22Rv1 (cell line): ENCODE measurements around the gene UPK2.
"Not testable (repeated sequence)": the region's sequence is repeated elsewhere in the genome, so short reads cannot be mapped to it uniquely, and the experiment has no call there.

Experiments used
- H3K27ac ChIP-seq: fragments of 450-650 bp; 2 replicates; pipeline ENCODE4 v1.5.1; 2017
- CTCF ChIP-seq: fragments of 450-650 bp; IDR thresholded peaks from 2 replicates; pipeline ENCODE4 v1.5.1; 2017; ENCODE audit warnings: mild to moderate bottlenecking
- ZFX ChIP-seq: fragments of 450-650 bp; IDR thresholded peaks from 2 replicates; pipeline ENCODE4 v1.6.1; 2017; ENCODE audit warnings: antibody characterized with exemption, borderline replicate concordance

Gene UPK2

DNA sequence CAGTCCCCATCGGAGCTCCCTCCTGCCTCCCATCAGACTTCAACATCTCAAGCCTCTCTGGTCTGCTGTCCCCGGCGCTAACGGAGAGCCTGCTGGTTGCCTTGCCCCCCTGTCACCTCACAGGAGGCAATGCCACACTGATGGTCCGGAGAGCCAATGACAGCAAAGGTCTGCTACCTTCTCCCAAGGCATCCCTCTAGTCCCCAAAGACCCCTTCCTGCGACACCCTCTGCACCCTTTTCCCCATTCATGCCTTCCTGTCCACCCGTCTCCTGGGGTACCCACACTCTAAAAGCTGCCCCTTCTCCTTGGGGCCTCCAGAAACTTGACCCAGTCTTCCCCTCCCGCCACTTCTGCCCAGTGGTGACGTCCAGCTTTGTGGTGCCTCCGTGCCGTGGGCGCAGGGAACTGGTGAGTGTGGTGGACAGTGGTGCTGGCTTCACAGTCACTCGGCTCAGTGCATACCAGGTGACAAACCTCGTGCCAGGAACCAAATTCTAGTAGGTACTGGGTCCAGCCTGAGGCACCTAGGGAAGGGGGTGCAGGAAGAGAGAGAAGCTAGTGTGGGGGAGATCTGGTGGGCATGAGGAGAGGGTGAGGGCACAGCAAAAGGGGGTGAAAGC is 860 bp downstream of the UPK2 start:
- peak; percentile 43 for TF ChIP-seq CTCF
- TF ChIP-seq ZFX = no peak
- no peak overlapping the region for H3K27ac ChIP-seq

- no peak for TF ChIP-seq ZFX
- TF ChIP-seq CTCF = no peak
- H3K27ac ChIP-seq = no peak overlapping the region
Observed at GRCh38 chr11:118957549-118957948, 1.5 kb downstream of the UPK2 start.

- H3K27ac ChIP-seq = no peak overlapping the region
- TF ChIP-seq ZFX = no peak
- no peak for TF ChIP-seq CTCF
Observed at GRCh38 chr11:118957968-118958367, 1.9 kb downstream of the UPK2 start.

GRCh38 chr11:118958577-118958976 is 2.5 kb downstream of the UPK2 start:
- TF ChIP-seq ZFX (no peak), CTCF (no peak)
- no peak overlapping the region for H3K27ac ChIP-seq

DNA sequence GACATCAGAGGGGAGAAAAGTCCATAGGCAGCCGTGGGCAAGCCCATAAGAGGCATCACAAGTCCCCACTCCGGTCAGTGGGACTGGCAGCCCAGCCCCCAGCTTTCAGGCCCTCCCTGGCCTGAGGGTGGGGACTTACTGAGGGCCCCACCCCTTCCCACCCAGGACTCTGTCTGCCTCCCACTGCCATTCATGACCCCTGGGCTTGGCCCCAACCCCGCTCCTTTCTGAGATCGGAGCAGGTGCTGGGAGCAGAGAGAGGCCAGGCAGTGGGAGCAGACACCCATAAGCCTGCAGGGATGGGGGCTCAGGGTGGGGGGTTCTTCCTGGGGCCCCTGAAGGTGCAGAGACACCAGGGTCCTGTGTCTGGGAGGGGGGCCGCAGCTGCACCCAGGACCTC is 5.1 kb downstream of the UPK2 start:
- TF ChIP-seq ZFX (no peak), CTCF (no peak)
- H3K27ac ChIP-seq = no peak overlapping the region

DNA sequence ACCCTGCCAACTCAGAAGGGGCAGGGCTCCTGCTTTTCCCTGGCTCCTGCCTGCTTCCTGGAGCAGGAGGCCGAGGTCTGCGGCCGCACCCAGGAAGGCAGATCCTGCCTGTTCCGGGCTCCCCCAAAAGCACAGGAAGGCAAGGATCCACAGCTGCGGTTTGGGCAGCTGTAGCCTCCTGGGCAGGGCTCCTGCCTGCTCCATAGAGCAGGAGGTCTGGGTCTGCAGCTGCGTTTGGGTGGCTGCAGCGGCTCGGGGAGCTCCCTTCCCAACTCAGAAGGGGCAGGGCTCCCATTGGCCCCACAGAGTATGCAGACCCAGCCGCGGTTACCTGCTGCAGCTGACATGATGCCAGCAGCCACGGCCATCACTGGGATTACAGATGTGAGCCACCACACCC is 5.5 kb downstream of the UPK2 start:
- TF ChIP-seq CTCF = no peak
- TF ChIP-seq ZFX = no peak

GRCh38 chr11:118969508-118969907 is 13.4 kb downstream of the UPK2 start:
- H3K27ac ChIP-seq = not testable (repeated sequence)

More for the DNA sequence above, 5.5 kb downstream of the UPK2 start:
- H3K27ac ChIP-seq = no peak overlapping the region

GRCh38 chr11:118971646-118972045 is 15.5 kb downstream of the UPK2 start, which contains the start of gene FOXR1:
FOXR1 (plus strand) TSS chr11:118971761; CDS start chr11:118971932, 171 bp downstream.
- TF ChIP-seq CTCF (no peak), ZFX (no peak)
- H3K27ac ChIP-seq = no peak within 1 kb of the TSS
